Measurements from ENCODE around the gene PRCC.

The PRCC gene

GRCh38 chr1:156845953-156846545, 78.7 kb downstream of the PRCC start:
- DNase-seq = no peak

GRCh38 chr1:156846643-156847042, 79.3 kb downstream of the PRCC start:
- DNase-seq = no peak

GRCh38 chr1:156847591-156848460, 80.5 kb downstream of the PRCC start:
- no peak for DNase-seq

- DNase-seq = no peak
Observed at GRCh38 chr1:156848461-156849150, 81.3 kb downstream of the PRCC start.

- no peak for DNase-seq
Observed at GRCh38 chr1:156849151-156849496, 81.8 kb downstream of the PRCC start.
